ENCODE measurements around the gene UBE2S.
A peak's percentile ranks its signal among the peaks of the same experiment; 100 is the strongest.

Gene UBE2S

DNA sequence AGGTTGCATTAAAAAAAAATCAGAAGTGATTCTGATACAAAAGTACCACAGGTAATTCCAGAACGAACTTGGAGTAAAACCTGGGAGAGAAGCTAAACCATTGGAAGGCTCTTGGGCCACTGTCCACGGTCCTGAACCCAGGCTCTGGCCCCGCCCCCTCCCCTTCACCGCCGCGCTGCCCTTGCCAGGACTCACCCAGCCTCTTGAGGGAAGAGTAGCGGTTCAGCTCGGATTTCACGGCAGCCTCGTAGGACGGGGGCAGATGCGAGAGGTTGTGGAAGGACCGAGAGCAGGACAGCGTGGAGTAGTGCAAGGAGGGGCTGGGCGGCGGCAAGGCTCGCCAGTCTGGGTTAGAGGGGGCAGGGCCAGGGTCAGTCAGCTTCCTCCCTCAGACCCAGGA is 29.8 kb upstream of the UBE2S start (continued):
- peak; percentile 79 for TF ChIP-seq ZNF10 (tag by site-specific recombination; IDR thresholded peaks at IDR 0.05)
- peak; percentile 61; the same call in 1 of the 2 replicates for TF ChIP-seq ZNF394 (tag by site-specific recombination; IDR thresholded peaks at IDR 0.05; ENCODE audit: borderline replicate concordance)
- TF ChIP-seq, protein P1, sequence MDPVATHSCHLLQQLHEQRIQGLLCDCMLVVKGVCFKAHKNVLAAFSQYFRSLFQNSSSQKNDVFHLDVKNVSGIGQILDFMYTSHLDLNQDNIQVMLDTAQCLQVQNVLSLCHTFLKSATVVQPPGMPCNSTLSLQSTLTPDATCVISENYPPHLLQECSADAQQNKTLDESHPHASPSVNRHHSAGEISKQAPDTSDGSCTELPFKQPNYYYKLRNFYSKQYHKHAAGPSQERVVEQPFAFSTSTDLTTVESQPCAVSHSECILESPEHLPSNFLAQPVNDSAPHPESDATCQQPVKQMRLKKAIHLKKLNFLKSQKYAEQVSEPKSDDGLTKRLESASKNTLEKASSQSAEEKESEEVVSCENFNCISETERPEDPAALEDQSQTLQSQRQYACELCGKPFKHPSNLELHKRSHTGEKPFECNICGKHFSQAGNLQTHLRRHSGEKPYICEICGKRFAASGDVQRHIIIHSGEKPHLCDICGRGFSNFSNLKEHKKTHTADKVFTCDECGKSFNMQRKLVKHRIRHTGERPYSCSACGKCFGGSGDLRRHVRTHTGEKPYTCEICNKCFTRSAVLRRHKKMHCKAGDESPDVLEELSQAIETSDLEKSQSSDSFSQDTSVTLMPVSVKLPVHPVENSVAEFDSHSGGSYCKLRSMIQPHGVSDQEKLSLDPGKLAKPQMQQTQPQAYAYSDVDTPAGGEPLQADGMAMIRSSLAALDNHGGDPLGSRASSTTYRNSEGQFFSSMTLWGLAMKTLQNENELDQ (tag by site-specific recombination; IDR thresholded peaks at IDR 0.05; ENCODE audit: low read depth) = no peak
- TF ChIP-seq ZBTB7A (tag by site-specific recombination; IDR thresholded peaks at IDR 0.05; ENCODE audit: low read depth) = no peak
- TF ChIP-seq ZXDB (tag by site-specific recombination; IDR thresholded peaks at IDR 0.05) = 0 out of 2 replicates have a peak, but pooled peaks have one; percentile 30
- TF ChIP-seq, protein P2, sequence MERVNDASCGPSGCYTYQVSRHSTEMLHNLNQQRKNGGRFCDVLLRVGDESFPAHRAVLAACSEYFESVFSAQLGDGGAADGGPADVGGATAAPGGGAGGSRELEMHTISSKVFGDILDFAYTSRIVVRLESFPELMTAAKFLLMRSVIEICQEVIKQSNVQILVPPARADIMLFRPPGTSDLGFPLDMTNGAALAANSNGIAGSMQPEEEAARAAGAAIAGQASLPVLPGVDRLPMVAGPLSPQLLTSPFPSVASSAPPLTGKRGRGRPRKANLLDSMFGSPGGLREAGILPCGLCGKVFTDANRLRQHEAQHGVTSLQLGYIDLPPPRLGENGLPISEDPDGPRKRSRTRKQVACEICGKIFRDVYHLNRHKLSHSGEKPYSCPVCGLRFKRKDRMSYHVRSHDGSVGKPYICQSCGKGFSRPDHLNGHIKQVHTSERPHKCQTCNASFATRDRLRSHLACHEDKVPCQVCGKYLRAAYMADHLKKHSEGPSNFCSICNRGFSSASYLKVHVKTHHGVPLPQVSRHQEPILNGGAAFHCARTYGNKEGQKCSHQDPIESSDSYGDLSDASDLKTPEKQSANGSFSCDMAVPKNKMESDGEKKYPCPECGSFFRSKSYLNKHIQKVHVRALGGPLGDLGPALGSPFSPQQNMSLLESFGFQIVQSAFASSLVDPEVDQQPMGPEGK (tag by site-specific recombination; IDR thresholded peaks at IDR 0.05) = peak; percentile 26; the same call in 1 of the 2 replicates
- peak; percentile 98 for TF ChIP-seq REST (tag by site-specific recombination; IDR thresholded peaks at IDR 0.05)
- TF ChIP-seq ZNF529 (tag by site-specific recombination; IDR thresholded peaks at IDR 0.05; ENCODE audit: insufficient replicate concordance) = no peak
- TF ChIP-seq ZBTB17 (tag by site-specific recombination; IDR thresholded peaks at IDR 0.05) = peak; percentile 63
- 0 out of 2 replicates have a peak, but pooled peaks have one; percentile 17 for TF ChIP-seq ZEB2 (tag by site-specific recombination; IDR thresholded peaks at IDR 0.05)
- TF ChIP-seq ZSCAN18 (tag by site-specific recombination; IDR thresholded peaks at IDR 0.05) = no peak
- 0 out of 2 replicates have a peak, but pooled peaks have one; percentile 33 for TF ChIP-seq KLF16 (tag by site-specific recombination; IDR thresholded peaks at IDR 0.05)
- TF ChIP-seq KLF8 (tag by site-specific recombination; IDR thresholded peaks at IDR 0.05) = peak; percentile 33; the same call in 1 of the 2 replicates
- TF ChIP-seq ZNF292 (tag by site-specific recombination; IDR thresholded peaks at IDR 0.05; ENCODE audit: borderline replicate concordance, low read depth) = no peak
- 0 out of 2 replicates have a peak, but pooled peaks have one; percentile 17 for TF ChIP-seq EGR2 (tag by site-specific recombination; IDR thresholded peaks at IDR 0.05; ENCODE audit: low read depth)
- TF ChIP-seq, protein P3, sequence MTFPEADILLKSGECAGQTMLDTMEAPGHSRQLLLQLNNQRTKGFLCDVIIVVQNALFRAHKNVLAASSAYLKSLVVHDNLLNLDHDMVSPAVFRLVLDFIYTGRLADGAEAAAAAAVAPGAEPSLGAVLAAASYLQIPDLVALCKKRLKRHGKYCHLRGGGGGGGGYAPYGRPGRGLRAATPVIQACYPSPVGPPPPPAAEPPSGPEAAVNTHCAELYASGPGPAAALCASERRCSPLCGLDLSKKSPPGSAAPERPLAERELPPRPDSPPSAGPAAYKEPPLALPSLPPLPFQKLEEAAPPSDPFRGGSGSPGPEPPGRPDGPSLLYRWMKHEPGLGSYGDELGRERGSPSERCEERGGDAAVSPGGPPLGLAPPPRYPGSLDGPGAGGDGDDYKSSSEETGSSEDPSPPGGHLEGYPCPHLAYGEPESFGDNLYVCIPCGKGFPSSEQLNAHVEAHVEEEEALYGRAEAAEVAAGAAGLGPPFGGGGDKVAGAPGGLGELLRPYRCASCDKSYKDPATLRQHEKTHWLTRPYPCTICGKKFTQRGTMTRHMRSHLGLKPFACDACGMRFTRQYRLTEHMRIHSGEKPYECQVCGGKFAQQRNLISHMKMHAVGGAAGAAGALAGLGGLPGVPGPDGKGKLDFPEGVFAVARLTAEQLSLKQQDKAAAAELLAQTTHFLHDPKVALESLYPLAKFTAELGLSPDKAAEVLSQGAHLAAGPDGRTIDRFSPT (tag by site-specific recombination; IDR thresholded peaks at IDR 0.05) = peak; percentile 86

All from HEK293 (cell line).